T-helper 9 cell (primary cell): Measurements from ENCODE around the gene CNIH1.

ENCODE experiments used
- DNase-seq: peaks from one replicate; pipeline ENCODE4 v3.0.0-alpha.2; 2020
- total RNA-seq, 2 donors: gene quantifications; one replicate each; lab custom pipeline; 2026; lab: John Stamatoyannopoulos, UW

Gene CNIH1
- total RNA-seq = 47.4 to 47.8 reads per million in 2 donors

DNA sequence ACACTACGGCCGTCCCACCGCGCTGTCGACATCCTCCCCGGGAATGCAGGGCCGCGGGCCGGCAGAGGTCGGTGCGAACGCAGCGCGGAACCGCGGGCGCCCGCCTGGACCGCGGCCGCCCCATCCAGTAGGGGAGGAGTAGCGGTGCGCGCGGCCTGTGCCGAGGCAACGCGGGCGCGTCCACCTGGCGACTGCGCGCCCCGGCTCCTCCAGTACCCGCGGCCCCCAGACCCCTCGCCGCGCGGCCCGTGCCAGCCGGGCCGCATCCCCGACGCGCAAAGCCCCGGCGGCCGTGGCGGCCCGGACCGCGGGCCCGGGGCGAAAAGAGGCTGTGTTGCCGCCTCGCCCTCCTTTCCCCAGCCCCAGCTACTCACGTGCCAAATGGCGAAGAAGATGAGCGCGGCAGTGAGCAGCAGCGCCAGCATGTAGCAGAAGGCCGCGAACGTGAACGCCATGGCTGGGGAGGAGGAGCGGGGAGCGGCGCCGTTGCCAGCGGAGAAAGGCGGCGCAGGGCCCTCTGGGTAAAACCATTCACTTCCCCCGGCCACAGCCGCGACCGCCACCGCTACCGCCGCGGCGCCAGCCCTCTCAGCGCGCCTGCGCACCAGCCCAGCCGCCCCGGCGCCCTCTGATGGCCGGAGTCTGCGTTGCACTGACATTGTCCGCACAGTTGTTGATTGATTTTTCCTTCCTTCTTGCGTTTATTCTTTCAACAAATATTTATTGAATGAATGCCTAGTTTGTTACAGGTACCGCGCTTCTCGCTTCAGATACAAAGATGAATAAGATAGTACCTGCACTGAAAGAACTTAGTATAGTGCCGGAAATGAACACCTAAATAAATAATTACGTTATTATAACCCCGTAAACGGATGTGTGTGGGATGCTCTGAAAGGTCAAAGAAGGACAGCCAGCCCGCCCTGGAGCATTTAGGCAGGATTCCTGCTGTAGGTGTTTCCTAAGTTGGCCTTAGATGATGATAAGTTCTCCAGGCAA is at the start of gene CNIH1:
CNIH1 (minus strand) TSS at position 502 of the 996 bp plus-strand sequence; CDS start at position 455, 47 bp downstream.
- peak; percentile 93 for DNase-seq

DNA sequence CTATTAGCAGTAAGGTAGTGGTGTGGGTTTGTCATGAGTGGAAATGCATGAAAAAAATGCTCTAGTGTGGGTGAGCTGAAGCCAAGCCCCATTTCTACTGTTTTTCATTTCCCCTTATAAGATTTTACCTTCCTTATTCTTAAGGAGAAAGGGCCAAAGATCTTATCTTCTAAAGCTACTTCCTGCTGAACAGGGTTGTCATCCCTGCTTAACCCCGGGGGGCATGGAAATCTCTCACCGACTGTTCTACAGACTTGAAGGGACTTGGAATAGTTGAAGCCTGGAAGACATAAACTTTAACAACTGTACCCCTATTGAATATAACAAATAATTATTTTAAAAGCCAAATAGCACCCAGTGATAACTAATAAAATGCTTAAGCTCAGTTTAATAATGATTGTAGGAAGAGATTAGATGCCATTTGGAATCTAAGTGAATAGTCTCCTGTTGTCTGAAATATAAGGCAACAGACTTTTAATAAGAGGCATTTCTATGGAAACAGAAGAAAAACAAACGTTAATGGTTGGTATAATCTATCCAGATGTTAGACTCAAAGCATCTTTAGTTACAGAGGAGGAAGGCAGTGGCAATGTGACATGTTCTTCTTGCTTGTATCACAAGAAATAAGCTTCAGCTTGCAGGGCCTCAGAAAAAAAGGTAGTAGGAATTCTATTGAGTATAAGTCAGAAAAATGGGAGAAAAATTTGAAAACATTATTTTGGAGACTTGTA is 49.4 kb upstream of the CNIH1 start:
- no peak for DNase-seq

DNA sequence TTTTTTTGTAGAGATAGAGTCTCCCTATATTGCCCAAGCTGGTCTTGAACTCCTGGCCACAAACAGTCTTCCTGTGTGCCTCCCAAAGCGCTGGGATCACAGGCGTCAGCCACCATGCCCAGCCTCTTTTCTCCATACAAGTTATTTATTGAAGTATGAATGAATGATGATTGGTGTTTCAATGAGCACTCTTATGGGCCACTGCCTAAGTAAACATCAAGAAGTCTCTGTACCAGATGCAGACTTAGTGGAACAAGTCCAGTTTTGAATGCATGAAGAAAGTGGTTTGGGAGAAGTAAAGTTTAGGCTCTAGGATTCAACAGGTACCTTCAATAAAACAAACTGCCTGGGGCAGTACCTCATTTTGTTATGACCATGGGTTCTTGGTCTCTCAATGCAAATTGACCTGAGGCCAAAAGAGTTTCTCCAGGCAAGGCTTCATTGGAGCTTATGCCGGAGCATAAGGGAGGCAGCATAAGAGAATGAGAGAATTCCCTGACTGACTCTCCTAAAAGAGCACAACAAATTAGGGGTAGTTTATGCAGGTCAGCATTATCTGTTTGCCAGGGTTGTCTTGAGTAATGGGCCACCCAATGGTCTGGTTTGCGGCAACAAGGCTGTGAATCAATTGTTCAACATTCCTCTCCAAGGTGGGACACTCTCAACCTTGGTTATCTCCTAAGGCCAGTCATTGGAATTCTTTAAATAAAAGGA is 48.7 kb upstream of the CNIH1 start:
- no peak for DNase-seq

DNA sequence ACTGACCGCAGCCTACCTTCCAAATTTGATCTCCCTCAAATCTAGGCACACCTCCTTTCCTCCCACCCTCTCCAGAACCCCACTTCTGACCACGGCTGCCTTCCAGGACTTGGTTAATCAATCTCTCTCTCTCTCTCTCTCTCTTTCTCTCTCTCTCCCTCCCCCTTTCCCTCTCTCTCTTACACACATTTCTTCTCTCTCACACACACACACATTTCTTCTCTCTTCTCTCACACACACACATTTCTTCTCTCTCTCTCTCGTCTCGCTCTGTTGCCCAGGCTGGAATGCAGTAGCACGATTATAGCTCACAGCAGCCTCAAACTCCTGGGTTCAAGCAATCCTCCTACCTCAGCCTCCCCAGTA is 48.1 kb upstream of the CNIH1 start:
- no peak for DNase-seq

DNA sequence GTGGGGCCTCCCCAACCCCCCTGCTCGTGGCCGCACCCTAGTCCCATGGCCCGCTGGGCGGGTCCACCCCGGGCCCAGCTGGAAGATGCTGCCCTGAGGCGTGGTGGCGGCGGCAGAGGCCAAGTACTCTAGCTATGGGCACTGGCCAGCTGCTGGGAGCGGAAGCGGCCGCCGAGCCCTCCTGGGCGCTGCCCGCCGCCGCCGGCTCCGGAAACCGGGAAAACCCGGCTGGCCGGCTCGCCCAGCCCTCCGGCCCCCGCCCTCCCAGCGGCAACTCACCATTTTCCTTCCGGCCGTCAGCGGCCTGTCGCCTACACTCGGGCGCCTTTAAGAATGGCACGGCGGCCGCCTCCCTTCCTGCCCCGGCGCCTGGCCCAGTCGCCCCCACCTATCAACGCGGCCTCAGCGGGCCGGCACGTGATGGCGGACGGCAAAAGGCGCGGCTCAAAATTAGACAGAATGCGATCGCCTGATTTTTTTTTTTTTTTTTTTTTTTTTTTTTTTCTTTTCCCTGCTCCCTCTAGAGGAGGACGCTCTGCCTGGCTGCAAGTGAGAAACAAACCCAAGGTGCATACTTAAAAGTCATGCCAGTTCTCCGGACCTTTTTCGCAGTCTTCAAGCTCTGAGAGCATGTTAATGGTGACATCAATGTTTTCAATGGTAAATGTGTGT is 47.6 kb upstream of the CNIH1 start, which contains the start of gene GMFB:
GMFB (minus strand) TSS at position 335 of the 672 bp plus-strand sequence; CDS start at position 282, 53 bp downstream.
- peak; percentile 85 for DNase-seq

DNA sequence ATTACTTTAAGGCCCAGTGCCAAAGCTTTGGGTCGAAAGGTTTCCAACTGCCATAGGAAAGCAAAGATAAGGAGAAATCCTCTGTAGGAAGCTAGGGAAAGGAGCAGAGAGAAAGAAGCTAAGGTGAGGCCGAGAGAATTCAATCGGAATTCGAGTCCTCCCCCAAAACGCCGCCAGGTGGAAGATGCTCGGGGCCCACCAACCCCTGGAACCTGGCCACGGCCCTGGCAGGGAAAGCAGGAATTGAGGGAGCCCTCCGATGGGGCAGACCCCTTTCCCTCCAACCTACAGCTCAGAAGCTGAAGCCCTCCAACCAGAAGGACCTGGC is 47.1 kb upstream of the CNIH1 start:
- no peak for DNase-seq

DNA sequence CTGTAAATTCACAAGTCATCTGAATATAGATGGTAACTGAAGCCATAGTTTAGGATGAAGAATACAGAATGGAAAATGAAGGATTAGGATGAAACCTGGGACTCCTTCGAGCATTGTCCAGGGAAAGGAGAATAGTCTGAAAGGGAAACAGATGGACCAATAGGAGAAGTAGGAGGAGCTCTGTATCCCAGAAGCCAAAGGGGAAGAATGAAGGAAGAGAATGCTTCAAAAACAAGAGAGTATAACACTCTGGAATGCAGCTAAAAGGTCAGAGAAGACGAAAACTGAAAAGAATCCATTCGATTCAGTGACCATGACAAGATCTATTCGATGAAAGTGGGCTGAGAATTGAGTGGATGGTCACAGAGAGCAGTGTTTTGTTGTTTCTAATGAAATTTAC is 46.6 kb upstream of the CNIH1 start:
- no peak for DNase-seq

DNA sequence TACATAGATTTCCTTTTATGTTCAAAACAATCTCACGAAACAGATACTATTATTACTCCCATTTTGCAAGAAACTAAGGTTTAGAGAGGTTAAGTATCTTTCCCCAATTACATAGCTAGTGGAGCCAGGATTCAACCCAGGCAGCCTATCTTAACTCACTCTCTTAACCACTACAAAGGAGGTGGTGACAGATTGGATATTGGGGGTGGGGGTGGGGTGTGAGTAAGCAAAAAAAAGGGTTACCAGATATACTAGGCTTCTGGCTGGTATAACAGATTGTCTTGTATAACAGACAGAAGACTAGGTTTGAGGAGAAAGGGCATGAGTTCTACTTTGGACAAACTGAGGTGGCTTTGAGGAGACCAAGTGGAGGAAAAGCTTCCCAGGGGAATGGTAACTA is 45.5 kb upstream of the CNIH1 start:
- DNase-seq = no peak

DNA sequence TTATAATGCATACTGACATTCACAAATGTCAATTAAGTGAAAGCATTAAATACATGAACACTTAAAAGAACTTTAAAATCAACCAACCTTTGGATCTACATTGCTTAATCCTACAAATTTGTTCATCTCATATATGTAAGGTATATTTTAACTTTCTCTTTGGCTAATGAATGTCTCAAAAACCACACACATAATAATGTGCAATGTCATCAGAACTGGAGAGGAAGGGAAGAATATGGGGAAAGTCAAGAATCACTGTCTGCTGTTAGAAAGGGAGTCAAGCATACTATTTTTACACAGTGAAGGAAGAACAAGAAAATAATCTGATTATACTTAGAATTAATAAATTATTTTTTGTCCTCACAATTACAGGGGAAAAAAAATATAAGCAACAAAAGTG is 42.7 kb upstream of the CNIH1 start:
- no peak for DNase-seq

DNA sequence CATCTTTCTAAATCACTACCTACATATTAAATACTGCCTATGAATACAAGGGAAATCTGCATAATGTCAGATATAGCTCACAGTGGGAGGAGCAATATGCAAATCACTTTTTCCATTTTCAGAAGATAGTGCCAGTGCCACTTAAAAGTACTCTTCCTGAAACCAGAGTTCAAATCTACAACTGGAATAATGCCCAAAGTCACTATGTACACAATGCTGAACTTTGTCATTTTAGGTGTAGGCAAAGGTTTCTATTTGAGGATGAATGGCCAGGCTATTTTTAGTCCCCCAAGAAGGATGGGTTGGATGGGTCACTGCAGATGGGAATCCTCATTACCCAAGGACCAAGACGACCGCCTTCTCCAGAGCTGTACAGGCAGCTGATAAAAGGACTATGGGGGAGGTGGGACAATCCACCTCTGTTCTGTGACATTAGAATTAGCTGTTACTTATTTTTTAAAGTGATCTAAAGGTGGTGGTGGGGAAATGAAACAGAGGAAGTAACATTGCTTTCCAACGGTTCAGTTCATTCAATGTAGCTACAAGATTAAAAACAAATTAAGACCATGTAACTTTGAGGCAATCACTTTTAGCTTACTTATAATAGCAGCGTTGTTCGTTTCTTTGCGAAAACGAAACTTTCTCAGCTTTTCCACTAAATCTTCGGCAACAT is 42.0 kb upstream of the CNIH1 start:
- no peak for DNase-seq

DNA sequence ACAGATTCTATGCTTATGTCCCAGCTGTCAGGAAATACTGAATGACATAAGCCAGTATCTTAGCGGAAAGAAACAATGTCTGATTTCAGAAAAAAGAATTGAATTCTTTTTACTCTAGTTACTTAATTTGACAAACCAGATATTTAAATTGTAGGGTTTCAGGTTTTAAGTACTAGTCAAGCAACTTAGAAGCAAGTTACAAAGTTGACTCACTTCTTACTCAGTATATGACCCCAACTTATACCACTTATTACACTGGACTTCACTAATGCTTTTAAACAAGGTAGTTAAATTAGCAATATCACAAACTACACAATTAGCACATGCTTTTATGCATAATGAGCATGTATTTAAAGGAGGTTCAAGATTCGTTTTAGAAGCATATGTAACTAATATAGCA is 40.5 kb upstream of the CNIH1 start:
- no peak for DNase-seq

DNA sequence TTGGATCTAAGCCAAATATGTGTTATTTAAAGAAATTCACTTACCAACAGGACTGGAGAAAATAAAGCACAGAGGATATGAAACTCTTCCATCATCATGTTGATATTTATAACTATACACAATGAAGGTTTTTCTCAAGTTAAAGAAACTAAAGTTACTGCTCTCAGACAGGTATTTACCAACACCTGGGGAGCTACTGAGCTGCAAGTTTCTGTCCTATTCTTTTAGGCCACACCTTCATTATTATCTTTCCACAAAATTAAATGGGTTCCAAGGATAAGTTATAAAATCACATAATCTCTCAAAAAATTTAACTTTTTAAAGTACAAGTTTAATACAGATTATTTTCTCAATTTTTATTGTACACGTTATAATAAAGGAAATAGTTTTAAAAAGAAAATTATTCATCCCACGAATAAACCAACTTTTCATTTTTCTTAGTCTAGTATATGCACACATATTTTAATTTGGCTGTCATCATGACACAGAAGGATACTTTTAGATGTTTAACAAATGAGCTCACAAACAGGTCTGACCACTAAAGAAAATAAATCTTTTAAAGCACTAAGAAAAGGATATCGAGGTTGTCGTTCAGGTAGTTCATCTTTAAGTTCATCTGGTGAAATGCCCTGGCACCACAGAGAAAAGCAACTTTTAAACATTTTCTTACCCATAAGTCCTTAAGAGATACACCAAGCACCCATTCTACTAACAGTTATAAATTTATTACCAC is 39.8 kb upstream of the CNIH1 start:
- no peak for DNase-seq

DNA sequence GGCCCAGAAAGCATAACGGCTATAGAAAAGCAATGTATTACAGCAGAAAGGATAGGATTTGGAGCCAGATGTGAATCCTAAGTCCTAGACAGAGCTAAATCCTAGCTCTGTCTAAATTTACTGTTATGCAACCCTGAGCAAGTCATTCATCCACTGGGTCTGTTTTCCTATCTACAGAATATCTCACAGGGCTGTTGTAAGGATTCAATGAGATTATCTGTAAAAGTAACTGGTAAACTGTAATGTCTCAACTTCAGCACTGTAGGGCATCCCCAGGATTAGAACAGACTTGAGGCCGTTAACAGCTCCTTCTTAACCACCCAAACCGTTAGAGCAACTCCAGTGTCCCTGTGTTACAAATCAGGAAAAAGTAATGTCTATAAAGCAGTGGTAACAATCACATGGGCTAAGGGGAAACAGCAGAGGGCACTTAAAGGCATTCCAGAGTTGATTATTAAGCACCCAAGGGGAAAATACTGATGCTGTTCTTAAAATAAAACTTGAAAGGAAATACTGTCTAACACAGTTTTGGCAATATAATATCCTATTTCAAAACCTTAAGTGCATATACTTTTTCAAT is 37.6 kb upstream of the CNIH1 start:
- DNase-seq = no peak

DNA sequence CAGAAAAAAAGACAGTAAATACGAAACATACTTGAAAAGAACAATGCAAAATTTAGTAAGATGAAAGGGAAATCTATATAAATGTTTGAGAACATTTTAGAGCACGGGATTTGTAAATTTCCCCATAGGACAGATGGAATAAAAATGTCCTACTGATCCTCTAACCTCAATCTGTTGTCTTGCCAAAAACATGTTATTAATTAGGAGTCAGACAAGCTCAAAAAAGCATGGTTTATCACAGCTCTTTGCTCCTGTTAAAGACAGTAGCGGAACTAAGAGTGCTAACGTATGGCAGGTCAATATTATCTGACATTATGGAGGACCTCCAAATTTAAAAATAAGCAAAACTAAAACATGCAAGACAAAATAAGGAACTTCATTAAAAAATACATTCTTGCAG is 34.7 kb upstream of the CNIH1 start:
- DNase-seq = no peak

DNA sequence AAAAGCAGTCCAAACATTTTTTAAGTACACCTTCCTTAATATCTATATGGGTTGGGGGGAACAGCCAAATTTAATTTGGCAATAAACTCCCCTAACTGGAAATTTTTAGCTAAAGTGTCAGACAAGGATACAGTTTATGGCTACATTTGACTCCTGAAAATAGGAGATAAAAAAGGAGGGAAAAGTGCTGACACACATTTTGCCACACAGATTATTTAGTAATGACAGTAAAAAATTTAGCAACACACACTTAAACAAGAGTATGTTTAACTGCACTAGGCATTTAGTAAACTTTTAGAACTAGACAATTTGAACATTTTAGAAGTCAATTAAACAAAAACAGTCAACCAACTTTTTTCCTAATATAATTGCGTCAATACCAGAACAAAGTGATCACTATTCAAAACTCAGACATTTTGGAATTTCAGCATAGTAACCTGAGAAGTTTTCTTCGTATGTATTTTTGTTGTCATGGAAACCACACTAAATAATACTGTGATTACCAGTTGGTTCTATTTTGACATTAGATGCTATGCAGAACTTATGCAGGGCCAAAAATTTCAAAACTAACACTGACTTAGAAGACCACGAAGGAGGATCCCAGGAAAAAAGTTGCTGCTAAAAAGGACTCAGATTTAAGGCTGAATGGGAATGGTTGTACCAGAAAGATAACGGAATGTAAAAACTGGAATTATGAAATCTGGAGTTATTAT is 34.2 kb upstream of the CNIH1 start:
- DNase-seq = no peak

DNA sequence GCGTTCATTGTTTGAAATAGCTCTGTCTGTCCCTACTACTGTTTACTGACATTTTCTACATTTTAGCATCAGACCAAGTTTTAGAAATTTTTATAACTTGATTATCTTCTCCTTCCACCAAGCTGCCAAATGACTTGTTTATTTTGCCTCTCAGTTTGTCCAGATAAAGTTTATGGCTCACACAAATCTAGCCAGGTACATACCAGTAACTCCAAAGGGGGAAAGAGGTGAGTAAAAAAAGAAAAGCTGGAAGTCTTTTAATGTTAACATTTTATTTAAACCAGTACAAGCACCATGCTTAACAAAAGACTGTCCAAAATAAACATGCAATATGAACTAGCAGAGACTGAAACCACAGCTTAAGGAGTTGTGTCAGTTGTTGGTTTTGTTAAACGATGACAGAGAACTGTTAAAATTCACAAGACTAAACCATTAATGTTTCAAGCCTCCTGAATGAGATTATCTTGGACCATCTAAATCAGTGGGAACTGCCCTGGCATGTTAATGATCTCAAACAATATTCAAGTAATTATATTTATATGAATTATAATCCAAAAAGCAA is 33.1 kb upstream of the CNIH1 start:
- no peak for DNase-seq

DNA sequence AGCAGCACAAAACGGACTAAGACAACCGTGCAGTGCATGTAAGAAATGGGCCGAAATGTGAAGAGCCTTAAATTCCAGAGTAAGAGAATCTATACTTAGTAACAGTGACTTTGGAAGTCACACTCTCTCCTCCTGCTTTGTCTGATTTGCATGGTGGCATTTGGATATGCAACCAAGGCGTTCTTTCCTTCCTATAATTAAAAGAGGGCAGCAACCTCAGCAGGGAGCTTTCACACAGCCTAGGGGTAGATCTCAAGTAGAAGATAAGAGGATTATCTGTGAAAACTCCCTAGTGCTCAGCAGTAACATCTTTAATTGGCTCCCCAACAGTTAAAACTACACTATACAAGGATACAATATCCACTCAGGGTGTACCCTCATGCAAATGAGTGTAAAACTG is 31.1 kb upstream of the CNIH1 start:
- no peak for DNase-seq

DNA sequence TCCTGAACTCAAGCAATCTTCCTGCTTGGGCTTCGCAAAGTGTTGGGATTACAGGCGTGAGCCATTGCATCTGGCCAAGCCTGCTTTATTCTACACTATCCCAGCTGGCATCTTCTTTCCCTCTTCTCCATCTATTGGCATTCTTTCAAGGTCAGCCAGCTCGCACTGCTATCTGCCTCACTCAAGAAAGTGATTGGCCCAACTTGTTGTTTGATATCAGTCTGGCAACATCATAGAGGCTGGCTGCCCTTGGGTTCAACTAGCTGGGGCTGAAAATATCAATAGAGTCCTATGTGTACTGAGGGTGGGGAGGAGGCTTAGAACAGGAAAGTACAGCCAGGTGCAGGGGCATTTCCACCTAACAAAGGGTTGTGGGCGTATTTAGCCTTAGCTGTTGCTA is 30.5 kb upstream of the CNIH1 start:
- DNase-seq = no peak

DNA sequence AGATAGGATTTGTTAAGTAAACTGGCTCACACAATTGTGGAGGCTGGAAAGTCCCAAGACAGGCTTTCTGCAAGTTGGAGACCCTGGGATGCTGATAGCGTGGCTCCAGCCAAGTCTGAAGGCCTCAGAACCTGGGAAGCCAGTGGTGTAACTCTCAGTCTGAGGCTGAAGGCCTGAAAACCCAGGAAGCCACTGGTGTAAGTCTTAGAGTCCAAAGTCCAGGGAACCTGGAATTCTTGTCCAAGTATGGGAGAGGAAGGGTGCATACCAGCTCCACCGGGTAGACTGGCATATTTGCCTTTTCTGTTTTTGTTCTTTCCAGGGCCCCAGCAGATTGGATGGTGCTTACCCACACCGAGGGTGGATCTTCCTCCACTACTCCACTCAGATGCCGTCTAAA is 29.5 kb upstream of the CNIH1 start:
- no peak for DNase-seq

DNA sequence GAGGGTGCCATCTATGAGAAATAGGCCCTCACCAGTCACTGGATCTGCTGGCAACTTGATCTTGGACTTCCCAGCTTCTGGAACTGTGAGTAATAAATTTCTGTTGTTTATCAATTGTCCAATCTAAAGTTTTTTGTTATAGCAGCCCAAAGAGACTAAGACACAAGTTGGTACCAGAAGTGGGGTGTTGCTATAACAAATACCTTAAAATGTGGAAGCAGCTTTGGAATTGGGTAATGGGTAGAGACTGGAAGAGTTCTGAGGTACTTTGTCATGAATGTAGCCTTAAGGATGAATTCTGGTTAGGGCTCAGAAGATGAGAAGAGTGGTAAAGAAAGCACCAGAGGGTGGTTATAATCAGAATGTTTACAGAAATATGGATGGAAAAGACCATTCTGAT is 26.1 kb upstream of the CNIH1 start:
- no peak for DNase-seq
